Hepatic stellate cell (primary cell): ENCODE results near the gene ALDH3B2.
"Not testable (repeated sequence)": the region's sequence is repeated elsewhere in the genome, so short reads cannot be mapped to it uniquely, and the experiment has no call there.

Experiments used
- DNase-seq: peaks from one replicate; pipeline ENCODE4 v3.0.0; 2011; ENCODE audit warnings: low spot score

The ALDH3B2 gene

GRCh38 chr11:67642173-67643120 is 32.0 kb downstream of the ALDH3B2 start:
- DNase-seq = no peak

- DNase-seq = no peak
These were observed 32.9 kb downstream of the ALDH3B2 start for GRCh38 chr11:67641338-67642172.

GRCh38 chr11:67640758-67641337 is 33.6 kb downstream of the ALDH3B2 start:
- no peak for DNase-seq

- DNase-seq = peak; percentile 80
These were observed 34.2 kb downstream of the ALDH3B2 start for GRCh38 chr11:67640021-67640757.

DNA sequence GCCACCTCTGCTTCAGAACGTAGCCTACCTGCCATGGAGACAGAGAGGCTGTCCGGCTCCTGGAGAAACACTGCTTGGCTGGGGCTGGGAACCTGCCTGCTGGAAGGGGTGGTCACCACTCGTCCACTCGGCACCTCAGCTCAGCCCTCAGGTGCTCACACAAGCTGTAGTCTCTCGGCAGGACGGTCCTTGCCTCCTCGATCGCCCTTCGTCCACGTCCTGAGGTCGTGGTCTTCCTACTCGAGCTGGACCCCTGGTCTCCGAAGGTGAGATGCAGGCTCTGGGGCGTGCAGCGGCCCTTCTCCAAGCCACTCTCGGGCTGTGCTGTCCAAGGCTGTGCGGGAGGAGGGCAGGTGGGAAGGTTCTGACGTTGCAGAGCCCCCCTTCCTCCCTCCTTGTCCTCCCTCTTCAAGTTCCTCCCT is 35.0 kb downstream of the ALDH3B2 start, which contains the start of gene TBX10:
Gene TBX10, minus strand, starts transcription at position 326 of the 422 bp plus-strand sequence. Its CDS starts 291 bp downstream, at position 35.
- no peak for DNase-seq

DNA sequence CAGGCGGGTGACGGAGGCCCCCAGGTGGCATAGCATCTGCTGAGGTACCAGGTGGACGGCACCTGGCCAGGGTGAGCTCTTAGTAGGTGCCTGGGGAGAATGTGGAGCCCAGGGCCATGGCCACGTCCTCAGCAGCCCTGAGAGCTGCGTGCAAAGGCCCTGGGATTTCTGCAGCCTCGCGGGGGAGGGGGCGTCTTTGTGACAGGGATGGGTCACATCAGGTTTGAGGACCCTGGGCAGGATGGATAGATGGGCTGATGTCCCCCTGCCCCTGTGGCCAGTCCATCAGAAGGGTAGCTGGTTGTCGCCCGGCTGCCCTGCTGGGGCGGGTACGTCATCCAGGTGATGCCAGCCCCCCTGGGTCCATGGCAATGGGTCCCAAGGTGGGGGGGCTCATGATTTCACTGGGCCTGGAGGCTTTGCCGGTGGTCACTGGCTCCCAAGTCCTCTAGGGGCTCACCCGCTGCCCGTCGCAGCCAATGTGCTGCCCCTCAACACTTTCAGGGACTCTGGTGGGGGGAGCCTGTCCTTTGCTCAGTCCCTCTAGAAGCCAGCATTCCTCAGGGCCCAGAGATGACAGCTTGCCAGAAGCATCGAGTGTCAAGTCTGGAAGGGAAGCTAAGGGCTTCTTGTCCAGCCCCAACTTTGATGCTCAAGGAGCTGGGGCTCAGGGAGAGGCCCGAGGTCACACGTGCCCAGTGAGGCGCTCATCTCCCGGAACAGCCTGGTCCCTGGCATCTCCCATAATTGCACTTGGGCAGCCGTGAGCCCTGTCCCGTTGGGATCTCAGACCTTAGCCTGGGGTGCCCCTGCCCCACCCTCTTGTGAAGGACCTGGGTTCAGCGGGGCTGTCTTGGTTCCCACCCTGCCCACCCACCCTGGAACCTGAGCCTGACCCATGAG is 35.6 kb downstream of the ALDH3B2 start:
- DNase-seq = no peak

DNA sequence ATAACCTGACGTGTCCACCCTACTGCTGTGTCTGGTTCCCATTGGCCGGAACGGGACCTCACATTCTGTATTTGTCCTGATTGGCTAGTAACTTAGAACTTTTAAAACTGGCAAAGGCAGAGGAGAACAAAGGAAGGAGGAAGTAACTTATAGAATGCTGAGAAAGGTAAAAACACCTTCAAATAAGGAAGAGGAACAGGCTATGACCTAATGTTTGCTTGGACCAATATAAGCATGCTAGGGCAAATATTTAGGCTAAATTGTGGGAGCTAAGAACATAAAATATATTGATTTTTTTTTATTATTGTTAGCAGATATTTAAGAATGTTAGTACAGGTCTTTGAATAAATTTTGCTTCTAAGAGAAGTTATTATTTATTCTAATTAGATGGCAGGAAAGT is 37.0 kb downstream of the ALDH3B2 start:
- not testable (repeated sequence) for DNase-seq

DNA sequence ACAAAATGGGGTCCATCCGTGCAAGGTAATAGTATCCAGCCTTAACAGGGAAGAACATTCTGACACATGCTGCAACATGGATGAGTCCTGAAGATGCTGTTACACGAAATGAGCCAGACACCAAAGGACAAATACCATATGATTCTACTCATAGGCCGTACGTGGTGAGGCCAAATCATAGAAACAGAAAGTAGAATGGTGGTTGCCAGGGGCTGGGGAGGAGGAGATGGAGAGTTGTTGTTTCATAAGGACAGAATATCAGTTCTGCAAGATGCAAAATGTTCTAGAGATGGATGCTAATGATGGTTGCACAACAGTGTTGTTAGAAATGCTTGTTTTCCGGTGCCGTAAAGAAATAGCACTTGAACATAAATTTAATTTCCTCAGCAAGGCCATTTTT is 37.5 kb downstream of the ALDH3B2 start:
- DNase-seq = no peak

- DNase-seq = no peak
These were observed 39.2 kb downstream of the ALDH3B2 start for GRCh38 chr11:67635231-67635521.

DNA sequence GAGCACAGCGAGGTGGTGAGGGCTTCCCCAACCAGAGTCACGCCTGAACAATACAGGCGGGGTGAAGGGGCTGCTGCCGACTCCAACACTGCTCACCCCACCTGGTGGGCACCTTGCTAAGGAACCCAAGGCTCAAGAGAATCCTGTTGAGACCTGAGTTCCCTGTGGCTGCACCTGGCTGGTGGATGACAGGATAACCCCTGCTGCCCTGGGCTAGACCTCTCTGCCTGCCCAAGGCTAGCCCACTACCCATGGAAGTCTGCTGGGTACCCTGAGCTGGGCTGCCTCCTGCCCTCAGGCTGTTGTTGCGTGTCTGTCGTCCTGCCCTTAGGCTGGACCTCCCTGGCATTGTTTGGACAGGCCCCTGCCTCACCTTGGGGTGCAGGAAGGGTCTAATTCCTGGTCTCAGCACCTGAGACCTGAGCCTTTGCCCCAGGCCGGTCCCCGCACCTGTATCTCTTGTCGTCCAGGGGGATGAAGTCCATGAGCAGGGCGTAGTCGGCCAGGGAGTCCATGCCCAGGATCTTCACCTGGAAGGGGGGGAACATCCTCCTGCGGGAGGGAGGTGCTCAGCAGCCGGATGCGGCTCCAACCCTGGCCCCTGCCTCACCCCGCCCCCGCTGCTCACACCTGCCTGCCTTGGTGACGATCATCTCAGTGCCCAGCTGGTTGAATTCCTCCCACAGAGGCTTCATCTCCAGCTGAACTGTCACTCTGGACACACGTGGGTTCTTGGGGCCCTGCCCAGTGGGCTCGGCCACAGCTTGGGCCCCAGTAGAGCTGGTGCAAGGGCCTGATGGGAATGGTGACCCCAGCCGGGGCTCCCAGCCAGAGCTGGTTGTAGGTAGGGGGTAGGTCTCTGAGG is 39.8 kb downstream of the ALDH3B2 start:
- no peak for DNase-seq

GRCh38 chr11:67633758-67634365 is 40.6 kb downstream of the ALDH3B2 start:
- no peak for DNase-seq

DNA sequence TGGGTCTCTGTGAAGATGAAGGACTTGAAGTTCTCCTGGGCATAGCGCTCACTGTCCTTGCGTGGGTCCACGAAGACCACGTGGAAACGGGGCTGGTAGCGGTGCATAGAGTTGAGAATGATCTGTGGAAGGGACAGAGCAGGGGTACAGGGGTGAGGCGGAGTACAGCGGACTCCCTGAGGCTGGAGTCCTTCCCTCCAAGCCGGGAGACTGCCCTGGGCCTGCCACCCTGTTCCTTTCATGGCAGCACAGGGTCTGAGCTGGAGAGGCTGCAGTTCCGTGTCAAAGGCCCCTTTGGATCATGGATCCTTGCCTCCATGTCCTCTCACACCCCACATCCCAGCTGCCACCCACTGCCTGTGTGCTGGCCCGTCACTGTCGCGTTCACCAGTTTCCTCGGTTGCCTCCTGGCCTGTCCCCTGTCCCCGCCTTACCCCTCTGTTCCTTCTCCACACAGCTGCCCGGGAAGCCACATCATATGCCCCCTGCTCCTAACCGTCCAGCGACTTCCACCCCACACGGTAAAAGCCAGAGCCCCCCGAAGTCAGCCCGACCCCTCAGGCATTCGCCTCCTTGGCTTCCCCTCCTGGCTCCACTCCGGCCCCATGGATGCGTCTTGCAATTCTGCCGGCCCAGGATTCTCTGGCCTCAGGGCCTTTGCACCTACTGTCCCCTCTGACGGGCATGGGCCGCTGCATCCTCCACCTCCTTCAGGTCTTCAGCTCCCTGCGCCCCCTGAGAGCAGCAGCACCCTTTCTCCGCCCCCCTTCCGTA is 41.3 kb downstream of the ALDH3B2 start:
- DNase-seq = no peak

DNA sequence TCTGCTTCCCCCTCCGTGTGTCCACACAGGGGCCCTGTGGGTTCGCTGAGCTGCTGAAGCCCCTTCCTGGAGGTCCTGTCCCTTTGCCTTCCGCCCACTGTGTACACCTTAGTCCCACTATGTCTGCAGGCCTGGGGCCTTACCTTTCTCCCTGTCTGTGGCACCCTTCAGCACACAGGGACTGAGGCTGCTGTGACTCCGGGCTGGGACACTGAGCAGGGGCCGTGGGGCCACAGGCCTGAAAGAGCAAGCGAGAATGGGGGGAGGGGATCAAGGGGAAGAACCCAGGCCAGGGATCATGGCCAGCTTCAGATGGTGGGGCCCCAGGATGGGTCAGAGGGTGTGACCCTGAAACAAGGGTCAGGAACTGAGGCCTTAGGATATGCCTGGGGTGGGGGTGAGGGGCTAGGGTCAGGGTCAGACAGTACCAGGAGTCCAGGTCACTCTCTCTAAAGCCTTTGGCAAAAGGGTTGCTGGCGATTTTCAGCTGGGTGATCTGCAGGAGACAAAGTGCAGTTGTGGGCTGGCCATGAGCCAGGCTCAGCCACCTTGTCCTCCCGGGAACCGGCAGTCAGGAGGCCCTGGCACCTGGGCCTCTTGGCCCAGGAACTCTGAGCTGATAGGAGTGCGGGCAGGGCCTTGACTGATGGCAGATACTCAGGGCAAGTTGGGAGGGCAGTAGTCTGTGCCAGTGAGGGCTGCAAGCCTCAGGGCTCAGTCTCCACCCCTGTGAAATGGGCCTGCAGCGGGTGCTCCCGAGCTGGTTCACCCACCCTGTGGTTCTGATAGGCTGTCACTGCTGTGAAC is 42.0 kb downstream of the ALDH3B2 start:
- DNase-seq = no peak

DNA sequence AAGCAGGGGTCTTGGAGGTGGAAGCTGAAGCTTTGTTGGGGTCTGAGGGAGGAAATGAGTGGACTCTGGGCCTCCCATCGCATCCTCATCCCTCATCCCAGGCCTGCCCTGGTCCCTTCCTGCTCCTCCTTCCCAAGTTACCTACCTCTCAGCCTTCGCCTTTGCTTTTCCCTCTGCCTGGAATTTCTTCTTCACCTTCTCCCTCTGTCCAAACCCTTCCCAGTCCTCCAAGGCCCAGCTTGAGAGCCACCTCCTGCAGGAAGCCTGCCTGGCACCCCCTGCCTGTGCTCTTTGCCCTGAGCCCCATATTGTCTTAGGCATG is 42.6 kb downstream of the ALDH3B2 start:
- DNase-seq = no peak

- DNase-seq = no peak
These were observed 43.0 kb downstream of the ALDH3B2 start for GRCh38 chr11:67631411-67631810.

DNA sequence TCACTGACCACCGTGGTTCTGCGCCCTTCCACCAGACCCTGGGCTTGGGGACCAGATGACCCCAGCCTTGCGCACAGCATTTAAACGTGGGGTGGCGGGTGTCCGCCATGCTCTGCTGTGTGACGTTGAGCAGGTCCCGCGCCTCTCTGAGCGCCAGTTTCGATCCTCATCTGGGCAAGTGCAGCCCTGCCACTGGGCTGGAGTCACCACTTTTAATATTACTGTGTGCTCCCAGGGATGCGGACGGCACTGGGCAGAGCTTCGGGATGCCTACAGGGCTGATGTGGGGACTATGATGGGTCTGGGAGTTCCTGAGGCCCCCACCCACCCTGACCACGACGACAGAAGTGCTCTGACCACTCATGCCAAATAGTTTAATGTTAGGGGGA is 43.5 kb downstream of the ALDH3B2 start:
- DNase-seq = no peak

DNA sequence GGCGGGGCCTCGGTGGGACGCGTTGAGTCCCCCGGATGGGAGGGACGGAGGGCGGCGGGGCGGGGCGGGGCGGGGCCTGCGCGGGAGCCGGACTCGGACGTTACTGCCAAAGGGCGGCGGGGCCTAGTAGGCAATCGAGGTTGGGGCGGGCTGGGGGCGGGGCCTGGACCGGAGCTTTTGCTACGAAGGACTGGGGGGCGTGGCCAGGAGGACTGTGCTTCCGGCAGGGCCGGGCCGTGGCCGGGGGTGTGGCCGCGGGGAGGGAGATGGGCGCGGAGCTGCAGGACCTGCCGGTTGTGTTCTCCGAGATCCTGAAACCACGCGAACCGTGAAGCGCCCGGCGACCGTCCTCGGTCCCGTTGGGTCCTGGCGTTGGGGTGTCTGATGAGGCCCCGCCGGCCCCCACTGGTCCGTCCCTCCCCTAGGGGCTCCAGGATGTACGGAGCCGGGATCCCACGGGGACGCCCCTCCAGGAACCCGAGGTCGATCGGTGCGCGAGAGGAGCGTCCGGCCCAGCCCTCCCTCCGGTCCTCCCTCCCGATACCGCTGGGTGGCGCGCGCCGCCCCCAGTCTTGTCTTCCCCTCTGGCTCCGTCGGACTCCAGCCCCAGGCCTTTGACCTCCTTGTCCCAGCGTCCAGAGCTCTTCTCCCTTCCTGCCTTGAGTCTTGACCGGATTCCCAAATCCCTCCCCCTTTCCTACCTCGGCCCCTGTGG is 44.0 kb downstream of the ALDH3B2 start:
- DNase-seq = peak; percentile 97
